Measurements from ENCODE around the gene RNF212B. TPM values are rescaled to one million over a fixed set of nuclear protein-coding genes. Genes with fewer than 3 reads are reported as not detected.

The RNF212B gene
- total RNA-seq, 1 donor from 2014 or later, result not detected

GRCh38 chr14:23285530-23286019 lies 47.8 kb downstream of the RNF212B start:
- intact Hi-C loops (cut with DNase I), result no loop called here
- DNase-seq (no peak), ATAC-seq (peak; percentile 53 to 54)
- H3K27me3 ChIP-seq (ENCODE audit: low read depth), result no peaks in the 10 kb centered on the region
- H3K9me3 ChIP-seq, result no peaks in the 10 kb centered on the region
- H3K4me3 ChIP-seq, result peak overlapping the region; percentile 79
- TF ChIP-seq CTCF (IDR thresholded peaks at IDR 0.05), result no peak
- H3K36me3 ChIP-seq, result no peaks in the 10 kb centered on the region
- peak overlapping the region; percentile 89 for H3K27ac ChIP-seq
- peaks cover 24% of the 10 kb centered on the region for H3K4me1 ChIP-seq

- DNase-seq, result peak; percentile 99
- Histone ChIP-seq H3K27me3 (ENCODE audit: low read depth) (no peaks in the 10 kb centered on the region), H3K4me1 (peaks cover 24% of the 10 kb centered on the region), H3K27ac (peak within 1 kb of the TSS; percentile 89), H3K36me3 (no peaks in the 10 kb centered on the region), H3K9me3 (no peaks in the 10 kb centered on the region), H3K4me3 (peak within 1 kb of the TSS; percentile 79)
- TF ChIP-seq CTCF (IDR thresholded peaks at IDR 0.05), result no peak
- intact Hi-C loops (cut with DNase I), result no loop called here
- peak; percentile 99 for ATAC-seq
These were observed 48.5 kb downstream of the RNF212B start, which contains the start of gene HOMEZ for GRCh38 chr14:23286020-23286901. Gene HOMEZ (minus strand): TSS chr14:23286132. CDS start chr14:23285952, 180 bp downstream.

GRCh38 chr14:23286902-23287479 lies 49.3 kb downstream of the RNF212B start:
- no peaks in the 10 kb centered on the region for H3K36me3 ChIP-seq
- peak overlapping the region; percentile 89 for H3K27ac ChIP-seq
- intact Hi-C loops (cut with DNase I), result no loop called here
- H3K9me3 ChIP-seq, result no peaks in the 10 kb centered on the region
- DNase-seq (no peak), ATAC-seq (no peak)
- peak overlapping the region; percentile 79 for H3K4me3 ChIP-seq
- no peaks in the 10 kb centered on the region for H3K27me3 ChIP-seq (ENCODE audit: low read depth)
- H3K4me1 ChIP-seq, result peaks cover 24% of the 10 kb centered on the region
- TF ChIP-seq CTCF (IDR thresholded peaks at IDR 0.05), result no peak

GRCh38 chr14:23294734-23295561 lies 57.2 kb downstream of the RNF212B start:
- peak; percentile 59 for DNase-seq
- ATAC-seq, result peak; percentile 81 to 89
- Histone ChIP-seq H3K27ac (no peak overlapping the region), H3K9me3 (no peaks in the 10 kb centered on the region), H3K4me1 (peaks cover 30% of the 10 kb centered on the region), H3K27me3 (ENCODE audit: low read depth) (no peaks in the 10 kb centered on the region), H3K4me3 (peak overlapping the region; percentile 11), H3K36me3 (peaks cover 23% of the 10 kb centered on the region)
- intact Hi-C loops (cut with DNase I), result no loop called here
- peak; percentile 85 for TF ChIP-seq CTCF (IDR thresholded peaks at IDR 0.05)
